Measurements from ENCODE around the gene HDAC4. TPM values are rescaled to one million over a fixed set of nuclear protein-coding genes. Genes with fewer than 3 reads are reported as not detected.
A peak's percentile ranks its signal among the peaks of the same experiment; 100 is the strongest.

Gene HDAC4
- total RNA-seq, 1 experiment from 2014 or later = 44.4 TPM

DNA sequence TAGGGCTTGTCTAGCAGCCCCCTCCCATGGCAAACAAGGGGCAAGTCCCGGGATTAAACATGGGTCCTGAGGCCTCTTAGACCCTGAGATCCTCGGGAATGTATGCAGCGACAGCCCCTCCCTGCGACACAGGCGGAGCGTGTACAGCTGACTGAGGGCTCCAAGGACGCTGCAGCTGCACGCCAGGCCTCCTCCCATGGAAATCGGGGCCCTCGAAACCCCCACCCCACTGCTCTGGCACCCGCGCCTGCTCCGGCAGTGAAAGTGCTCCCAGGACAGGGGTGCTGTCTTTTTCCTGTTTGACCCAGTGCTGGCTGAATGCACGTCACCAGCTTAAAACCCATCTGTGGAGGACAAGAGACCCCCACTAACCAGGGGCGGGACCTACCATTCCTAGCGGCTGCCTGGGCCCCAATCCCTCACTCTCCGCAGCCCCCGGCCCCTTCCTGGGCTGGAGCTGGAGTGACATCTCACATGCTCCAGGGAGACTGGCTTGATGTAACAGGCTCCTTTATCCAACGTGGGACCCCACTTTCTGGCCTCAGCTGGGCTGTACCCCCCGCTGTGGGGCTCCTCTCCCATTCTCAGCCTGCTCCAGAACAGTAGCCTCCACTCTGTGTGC lies 305.2 kb downstream of the HDAC4 start (continued):
- TF ChIP-seq, protein P1, sequence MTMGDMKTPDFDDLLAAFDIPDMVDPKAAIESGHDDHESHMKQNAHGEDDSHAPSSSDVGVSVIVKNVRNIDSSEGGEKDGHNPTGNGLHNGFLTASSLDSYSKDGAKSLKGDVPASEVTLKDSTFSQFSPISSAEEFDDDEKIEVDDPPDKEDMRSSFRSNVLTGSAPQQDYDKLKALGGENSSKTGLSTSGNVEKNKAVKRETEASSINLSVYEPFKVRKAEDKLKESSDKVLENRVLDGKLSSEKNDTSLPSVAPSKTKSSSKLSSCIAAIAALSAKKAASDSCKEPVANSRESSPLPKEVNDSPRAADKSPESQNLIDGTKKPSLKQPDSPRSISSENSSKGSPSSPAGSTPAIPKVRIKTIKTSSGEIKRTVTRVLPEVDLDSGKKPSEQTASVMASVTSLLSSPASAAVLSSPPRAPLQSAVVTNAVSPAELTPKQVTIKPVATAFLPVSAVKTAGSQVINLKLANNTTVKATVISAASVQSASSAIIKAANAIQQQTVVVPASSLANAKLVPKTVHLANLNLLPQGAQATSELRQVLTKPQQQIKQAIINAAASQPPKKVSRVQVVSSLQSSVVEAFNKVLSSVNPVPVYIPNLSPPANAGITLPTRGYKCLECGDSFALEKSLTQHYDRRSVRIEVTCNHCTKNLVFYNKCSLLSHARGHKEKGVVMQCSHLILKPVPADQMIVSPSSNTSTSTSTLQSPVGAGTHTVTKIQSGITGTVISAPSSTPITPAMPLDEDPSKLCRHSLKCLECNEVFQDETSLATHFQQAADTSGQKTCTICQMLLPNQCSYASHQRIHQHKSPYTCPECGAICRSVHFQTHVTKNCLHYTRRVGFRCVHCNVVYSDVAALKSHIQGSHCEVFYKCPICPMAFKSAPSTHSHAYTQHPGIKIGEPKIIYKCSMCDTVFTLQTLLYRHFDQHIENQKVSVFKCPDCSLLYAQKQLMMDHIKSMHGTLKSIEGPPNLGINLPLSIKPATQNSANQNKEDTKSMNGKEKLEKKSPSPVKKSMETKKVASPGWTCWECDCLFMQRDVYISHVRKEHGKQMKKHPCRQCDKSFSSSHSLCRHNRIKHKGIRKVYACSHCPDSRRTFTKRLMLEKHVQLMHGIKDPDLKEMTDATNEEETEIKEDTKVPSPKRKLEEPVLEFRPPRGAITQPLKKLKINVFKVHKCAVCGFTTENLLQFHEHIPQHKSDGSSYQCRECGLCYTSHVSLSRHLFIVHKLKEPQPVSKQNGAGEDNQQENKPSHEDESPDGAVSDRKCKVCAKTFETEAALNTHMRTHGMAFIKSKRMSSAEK (CRISPR knock-in tag; IDR thresholded peaks at IDR 0.05; ENCODE audit: borderline replicate concordance) = no peak
- TF ChIP-seq NR2C2 (CRISPR knock-in tag; IDR thresholded peaks at IDR 0.05) (no peak), ZNF671 (CRISPR knock-in tag; IDR thresholded peaks at IDR 0.05) (no peak)
- TF ChIP-seq, protein P2, sequence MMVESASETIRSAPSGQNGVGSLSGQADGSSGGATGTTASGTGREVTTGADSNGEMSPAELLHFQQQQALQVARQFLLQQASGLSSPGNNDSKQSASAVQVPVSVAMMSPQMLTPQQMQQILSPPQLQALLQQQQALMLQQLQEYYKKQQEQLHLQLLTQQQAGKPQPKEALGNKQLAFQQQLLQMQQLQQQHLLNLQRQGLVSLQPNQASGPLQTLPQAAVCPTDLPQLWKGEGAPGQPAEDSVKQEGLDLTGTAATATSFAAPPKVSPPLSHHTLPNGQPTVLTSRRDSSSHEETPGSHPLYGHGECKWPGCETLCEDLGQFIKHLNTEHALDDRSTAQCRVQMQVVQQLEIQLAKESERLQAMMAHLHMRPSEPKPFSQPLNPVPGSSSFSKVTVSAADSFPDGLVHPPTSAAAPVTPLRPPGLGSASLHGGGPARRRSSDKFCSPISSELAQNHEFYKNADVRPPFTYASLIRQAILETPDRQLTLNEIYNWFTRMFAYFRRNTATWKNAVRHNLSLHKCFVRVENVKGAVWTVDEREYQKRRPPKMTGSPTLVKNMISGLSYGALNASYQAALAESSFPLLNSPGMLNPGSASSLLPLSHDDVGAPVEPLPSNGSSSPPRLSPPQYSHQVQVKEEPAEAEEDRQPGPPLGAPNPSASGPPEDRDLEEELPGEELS (CRISPR knock-in tag; IDR thresholded peaks at IDR 0.05) = no peak

- CTCF ChIA-PET = interaction anchor here (0.6 kb wide), 1 partner anchor 785 kb away, joined by 3 read pairs; no protein-coding TSS in a partner anchor
Observed at GRCh38 chr2:239094867-239095266, 306.0 kb downstream of the HDAC4 start.

GRCh38 chr2:239093952-239094351 lies 306.9 kb downstream of the HDAC4 start:
- Mint-ChIP-seq H3K9me3 (no peaks in the 10 kb centered on the region), H3K27ac (no peak overlapping the region), H3K4me1 (no peaks in the 10 kb centered on the region), H3K36me3 (no peaks in the 10 kb centered on the region; the same call in 1 of the 2 replicates), H3K27me3 (ENCODE audit: low read depth) (no peaks in the 10 kb centered on the region), H3K4me3 (no peak overlapping the region)
- no peak for ATAC-seq
- DNase-seq (ENCODE audit: low spot score) = no peak
- CTCF ChIA-PET = no interaction called here
- POLR2A ChIA-PET = no interaction called here
- TF ChIP-seq ATF6 (CRISPR knock-in tag; IDR thresholded peaks at IDR 0.05) (no peak), ETV6 (CRISPR knock-in tag; IDR thresholded peaks at IDR 0.05) (no peak), TP53 (CRISPR knock-in tag; IDR thresholded peaks at IDR 0.05) (no peak), IRF2 (CRISPR knock-in tag; IDR thresholded peaks at IDR 0.05; ENCODE audit: borderline replicate concordance, low read depth) (no peak)
- TF ChIP-seq, protein P3, sequence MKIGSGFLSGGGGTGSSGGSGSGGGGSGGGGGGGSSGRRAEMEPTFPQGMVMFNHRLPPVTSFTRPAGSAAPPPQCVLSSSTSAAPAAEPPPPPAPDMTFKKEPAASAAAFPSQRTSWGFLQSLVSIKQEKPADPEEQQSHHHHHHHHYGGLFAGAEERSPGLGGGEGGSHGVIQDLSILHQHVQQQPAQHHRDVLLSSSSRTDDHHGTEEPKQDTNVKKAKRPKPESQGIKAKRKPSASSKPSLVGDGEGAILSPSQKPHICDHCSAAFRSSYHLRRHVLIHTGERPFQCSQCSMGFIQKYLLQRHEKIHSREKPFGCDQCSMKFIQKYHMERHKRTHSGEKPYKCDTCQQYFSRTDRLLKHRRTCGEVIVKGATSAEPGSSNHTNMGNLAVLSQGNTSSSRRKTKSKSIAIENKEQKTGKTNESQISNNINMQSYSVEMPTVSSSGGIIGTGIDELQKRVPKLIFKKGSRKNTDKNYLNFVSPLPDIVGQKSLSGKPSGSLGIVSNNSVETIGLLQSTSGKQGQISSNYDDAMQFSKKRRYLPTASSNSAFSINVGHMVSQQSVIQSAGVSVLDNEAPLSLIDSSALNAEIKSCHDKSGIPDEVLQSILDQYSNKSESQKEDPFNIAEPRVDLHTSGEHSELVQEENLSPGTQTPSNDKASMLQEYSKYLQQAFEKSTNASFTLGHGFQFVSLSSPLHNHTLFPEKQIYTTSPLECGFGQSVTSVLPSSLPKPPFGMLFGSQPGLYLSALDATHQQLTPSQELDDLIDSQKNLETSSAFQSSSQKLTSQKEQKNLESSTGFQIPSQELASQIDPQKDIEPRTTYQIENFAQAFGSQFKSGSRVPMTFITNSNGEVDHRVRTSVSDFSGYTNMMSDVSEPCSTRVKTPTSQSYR (CRISPR knock-in tag; IDR thresholded peaks at IDR 0.05) = no peak

More at GRCh38 chr2:239094867-239095266, 306.0 kb downstream of the HDAC4 start:
- POLR2A ChIA-PET = no interaction called here
- TF ChIP-seq E2F5 (CRISPR knock-in tag; IDR thresholded peaks at IDR 0.05) (no peak), TEAD4 (CRISPR knock-in tag; IDR thresholded peaks at IDR 0.05) (no peak), NR1H2 (CRISPR knock-in tag; IDR thresholded peaks at IDR 0.05) (no peak), SP1 (CRISPR knock-in tag; conservative IDR thresholded peaks at IDR 0.05) (no peak), NR3C1 (CRISPR knock-in tag; conservative IDR thresholded peaks at IDR 0.05; ENCODE audit: low read depth) (no peak)
- TF ChIP-seq, protein P3 (CRISPR knock-in tag; IDR thresholded peaks at IDR 0.05) = no peak
- no peak for DNase-seq (ENCODE audit: low spot score)
- H3K9me3 Mint-ChIP-seq = no peaks in the 10 kb centered on the region
- no peaks in the 10 kb centered on the region for H3K27me3 Mint-ChIP-seq (ENCODE audit: low read depth)
- ATAC-seq = no peak
- no peak overlapping the region for H3K4me3 Mint-ChIP-seq
- peak overlapping the region; percentile 63; the same call in 1 of the 2 replicates for H3K27ac Mint-ChIP-seq
- H3K36me3 Mint-ChIP-seq = no peaks in the 10 kb centered on the region; the same call in 1 of the 2 replicates
- no peaks in the 10 kb centered on the region for H3K4me1 Mint-ChIP-seq

Data from WTC11 (cell line).